ENCODE data around the gene VPS37C.
"Not testable (repeated sequence)": the region's sequence is repeated elsewhere in the genome, so short reads cannot be mapped to it uniquely, and the experiment has no call there.

Gene VPS37C

DNA sequence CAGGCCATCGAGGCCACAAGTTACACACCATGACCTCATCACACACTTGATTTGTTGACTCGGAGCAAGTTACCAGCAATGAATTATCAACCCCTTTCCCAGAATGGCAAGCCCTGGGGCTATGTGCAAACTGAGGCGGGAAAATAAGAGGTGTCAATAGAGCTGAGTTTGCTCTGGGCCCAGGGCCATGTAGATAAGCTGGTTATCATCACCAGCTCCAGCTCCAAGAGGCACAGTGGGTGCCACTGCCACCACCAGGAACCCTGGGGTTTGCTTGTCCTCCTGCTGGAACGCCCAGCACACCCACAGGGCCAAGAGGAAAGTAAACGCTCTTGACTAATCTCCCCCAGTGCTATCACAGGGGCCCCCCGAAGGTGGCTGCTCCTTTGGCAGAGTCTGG, 13.0 kb upstream of the VPS37C start:
- peak; percentile 36 for DNase-seq

GRCh38 chr11:61173456-61173855, 12.2 kb upstream of the VPS37C start:
- no peak for DNase-seq

GRCh38 chr11:61172888-61173287, 11.7 kb upstream of the VPS37C start:
- no peak for DNase-seq

- no peak for DNase-seq
Measured at GRCh38 chr11:61172356-61172755, 11.1 kb upstream of the VPS37C start.

DNA sequence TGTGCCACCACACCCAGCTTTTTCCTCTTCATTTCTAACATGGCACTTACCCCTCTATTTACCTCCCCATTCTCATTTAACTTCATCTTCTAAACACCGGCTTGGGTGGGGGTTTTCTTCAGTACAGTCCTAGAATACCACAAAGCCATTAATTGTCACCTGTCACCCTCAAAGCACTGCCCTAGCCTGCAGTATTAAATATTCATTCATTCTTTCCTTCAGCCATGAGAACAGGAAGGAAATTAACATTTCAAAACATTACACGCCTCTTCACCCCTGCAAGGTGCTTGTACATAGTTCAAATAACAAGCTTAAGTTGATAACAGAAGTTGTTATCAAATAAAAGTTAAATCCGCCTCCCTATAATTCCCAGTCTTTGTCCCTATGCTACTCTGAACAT, 10.7 kb upstream of the VPS37C start:
- DNase-seq: no peak

DNA sequence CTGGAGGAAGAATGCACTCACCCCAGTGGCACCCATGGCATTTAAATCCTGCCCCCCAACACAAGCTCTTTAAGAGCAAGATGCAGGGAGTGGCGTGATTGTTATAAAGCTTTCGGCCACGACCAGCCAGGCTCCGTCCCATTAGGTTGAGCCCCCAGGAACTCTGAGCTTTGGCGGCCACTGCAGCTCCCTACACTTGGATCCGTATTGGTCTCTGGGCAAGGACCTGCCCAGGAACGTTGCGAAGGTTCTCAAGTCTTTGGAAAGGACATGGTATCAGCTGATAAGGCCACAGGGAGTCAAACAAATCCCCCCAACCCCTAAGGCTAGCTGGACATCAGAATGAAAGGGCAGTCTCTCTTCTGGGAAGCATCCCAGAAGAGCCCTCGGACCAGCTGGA, 9.3 kb upstream of the VPS37C start:
- no peak for DNase-seq

DNA sequence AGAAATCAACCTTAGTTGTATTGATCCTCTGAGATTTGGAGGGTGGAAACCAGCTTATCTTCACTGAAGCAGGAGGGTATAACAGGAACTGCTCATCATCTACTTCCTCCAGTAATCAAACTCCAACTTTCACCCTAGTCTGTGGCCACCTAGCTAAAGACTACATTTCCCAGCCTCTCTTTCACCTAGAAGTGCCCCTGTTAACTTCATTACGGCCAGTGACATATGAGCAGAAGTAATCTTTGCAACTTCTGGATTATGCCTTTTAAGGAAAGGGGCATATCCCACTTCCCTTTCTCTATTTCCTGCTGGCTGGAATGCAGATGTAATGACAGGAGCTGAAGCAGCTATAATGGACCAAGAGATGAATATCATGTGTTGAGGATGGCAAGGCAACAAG, 7.6 kb upstream of the VPS37C start:
- peak; percentile 52 for DNase-seq

GRCh38 chr11:61168042-61168688, 6.9 kb upstream of the VPS37C start:
- no peak for DNase-seq

DNA sequence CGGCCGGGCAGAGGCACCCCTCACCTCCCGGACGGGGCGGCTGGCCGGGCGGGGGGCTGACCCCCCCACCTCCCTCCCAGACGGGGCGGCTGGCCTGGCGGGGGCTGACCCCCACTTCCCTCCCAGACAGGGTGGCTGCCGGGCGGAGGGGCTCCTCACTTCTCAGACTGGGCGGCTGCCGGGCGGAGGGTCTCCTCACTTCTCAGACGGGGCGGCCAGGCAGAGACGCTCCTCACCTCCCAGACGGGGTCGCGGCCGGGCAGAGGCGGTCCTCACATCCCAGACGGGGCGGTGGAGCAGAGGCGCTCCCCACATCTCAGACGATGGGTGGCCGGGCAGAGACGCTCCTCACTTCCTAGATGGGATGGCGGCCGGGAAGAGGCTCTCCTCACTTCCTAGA, 5.1 kb upstream of the VPS37C start:
- DNase-seq: not testable (repeated sequence)

DNA sequence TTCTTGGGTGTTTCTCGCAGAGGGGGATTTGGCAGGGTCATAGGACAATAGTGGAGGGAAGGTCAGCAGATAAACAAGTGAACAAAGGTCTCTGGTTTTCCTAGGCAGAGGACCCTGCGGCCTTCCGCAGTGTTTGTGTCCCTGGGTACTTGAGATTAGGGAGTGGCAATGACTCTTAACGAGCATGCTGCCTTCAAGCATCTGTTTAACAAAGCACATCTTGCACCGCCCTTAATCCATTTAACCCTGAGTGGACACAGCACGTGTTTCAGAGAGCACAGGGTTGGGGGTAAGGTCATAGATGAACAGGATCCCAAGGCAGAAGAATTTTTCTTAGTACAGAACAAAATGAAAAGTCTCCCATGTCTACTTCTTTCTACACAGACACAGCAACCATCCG, 4.6 kb upstream of the VPS37C start:
- not testable (repeated sequence) for DNase-seq

DNA sequence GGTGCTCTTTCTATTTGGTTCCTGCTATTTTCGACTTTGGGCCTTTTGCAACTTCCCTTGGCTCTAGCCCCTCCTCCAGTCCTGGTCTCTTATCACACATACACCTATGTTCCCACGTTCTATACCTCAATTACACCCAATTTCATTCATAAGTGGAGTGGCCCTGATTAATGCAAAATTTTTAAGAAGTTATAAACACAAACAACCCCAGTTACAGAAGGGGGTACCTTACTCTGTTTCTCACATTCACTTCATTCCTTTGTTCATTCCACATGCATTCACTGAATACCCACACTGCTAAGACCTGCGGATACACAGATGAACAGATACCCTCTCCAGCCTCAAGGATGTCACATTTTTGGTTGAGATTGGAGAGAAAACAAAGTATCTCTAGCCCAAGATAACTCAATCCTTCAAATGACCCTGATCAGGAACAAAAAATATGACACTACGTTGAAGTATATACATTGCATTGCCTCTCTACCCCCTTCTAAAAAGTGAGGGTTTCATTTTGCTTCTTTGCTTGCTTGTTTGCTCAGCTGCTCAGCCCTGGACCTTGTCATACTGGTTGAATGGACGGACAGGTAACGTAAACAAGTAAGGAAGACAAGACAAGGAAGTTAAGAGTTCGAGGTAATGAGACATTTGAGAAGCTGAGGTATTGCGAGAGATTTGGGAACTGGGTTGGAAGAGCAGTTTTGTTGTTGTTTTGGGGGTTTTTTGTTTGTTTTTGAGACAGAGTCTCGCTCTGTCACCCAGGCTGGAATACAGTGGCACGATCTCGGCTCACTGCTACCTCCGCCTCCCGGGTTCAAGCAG, 3.6 kb upstream of the VPS37C start:
- no peak for DNase-seq

GRCh38 chr11:61163714-61164605, 2.7 kb upstream of the VPS37C start:
- DNase-seq: peak; percentile 81

DNA sequence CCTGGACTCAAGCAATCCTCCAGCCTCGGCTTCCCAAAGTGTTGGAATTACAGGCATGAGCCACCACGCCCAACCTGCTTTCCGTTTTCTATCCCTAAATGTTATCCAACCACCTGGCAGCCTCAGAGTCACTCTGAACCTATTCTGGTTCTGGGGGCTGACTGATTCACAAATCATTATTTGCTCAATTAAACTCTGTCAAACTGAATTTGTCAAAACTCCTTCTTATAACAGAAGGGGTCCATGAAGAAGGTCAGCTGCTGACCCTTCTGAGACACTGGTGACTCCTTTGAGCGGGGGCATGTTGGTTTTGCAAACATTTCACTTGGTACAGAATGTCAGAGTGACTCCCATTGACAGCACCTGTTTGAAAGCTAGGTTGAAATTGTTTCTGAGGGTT, 1.8 kb upstream of the VPS37C start:
- DNase-seq: no peak

GRCh38 chr11:61162092-61162941, 1.1 kb upstream of the VPS37C start:
- DNase-seq: peak; percentile 55

- no peak for DNase-seq
Measured at GRCh38 chr11:61160487-61161189, 588 bp downstream of the VPS37C start.

DNA sequence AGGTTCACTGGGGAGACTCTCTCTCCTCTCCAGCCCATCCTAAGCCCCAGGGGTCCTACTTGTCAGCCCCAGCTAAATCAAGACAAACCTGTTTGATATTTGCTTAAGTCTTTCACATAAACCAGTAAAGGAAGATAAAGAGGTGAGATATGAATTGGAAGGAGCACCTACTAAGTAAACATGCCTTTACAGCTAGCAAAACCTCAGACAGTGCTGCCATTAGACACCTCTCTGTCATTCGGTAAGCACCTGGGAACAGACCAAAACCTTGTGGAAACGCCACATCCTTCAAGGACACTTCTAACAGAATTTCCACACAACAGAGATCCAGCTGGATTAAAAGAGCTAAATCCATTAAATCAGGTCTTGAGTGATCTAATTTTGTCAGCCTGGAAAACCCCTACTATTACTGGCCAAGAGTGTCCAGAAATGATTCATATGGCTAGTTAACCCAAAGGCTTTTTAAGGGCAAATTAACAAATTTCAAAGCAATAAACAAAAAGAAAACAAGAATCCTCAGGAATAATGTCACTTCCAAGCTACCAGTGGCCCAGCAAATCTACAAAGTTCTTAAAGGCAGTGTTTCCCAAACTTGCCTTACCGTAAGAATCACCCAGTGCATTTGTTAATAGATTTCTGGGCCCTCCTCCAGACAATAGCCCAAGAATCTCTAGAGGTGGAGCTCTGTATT, 2.4 kb downstream of the VPS37C start:
- DNase-seq: no peak

GRCh38 chr11:61157743-61158142, 3.5 kb downstream of the VPS37C start:
- no peak for DNase-seq

- no peak for DNase-seq
Measured at GRCh38 chr11:61155741-61156140, 5.5 kb downstream of the VPS37C start.

- no peak for DNase-seq
Measured at GRCh38 chr11:61155312-61155711, 5.9 kb downstream of the VPS37C start.

GRCh38 chr11:61154528-61154927, 6.7 kb downstream of the VPS37C start:
- no peak for DNase-seq

GRCh38 chr11:61153593-61154095, 7.6 kb downstream of the VPS37C start:
- DNase-seq: no peak
